ENCODE data around the gene AKT2.
A peak's percentile ranks its signal among the peaks of the same experiment; 100 is the strongest.
"Not testable (repeated sequence)": the region's sequence is repeated elsewhere in the genome, so short reads cannot be mapped to it uniquely, and the experiment has no call there.

Gene AKT2

DNA sequence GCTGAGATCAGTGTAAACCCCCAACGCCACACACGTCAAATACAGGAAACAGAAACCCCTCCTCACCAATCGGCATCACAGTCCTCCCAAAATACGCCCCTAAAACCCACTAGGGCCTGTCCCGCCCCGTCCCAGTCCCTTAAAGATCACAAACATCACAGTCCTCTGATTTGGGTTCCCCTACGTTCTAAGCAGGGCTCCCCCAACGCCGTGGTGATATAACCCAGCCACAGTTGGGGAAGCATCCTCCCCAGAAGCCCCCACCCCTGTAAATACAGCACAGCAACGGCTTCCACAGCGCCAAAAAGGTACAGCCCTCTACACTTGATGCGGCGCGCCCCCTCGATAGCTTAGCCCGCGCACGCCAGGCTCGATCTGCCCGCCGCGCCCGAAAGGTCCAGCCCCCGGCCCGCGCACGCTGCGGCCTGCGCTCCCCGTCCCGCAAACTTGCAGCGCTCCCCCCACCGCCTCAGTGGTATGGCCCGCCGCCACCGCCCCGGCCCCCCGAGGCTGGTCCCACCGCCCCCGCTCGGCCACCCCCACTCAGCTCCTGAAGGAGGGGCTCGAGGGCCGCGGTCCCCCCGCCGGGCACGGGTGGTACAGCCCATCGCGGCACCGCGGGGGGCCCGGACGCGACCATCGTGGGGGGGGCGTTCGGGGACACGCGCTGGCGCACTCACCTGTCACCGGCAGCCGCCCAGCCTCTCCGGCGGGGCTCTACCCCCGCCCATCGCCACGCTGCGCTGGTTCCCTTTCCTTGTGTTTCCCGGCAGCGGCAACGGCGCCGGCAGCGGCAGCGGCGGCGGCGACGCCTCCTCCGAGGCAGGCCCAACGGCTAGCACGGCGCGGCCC is at the start of gene AKT2:
TSS of gene AKT2 (minus strand) at position 845 of the 852 bp plus-strand sequence. CDS start 20,078 bp downstream, outside the sequence.
- DNase-seq, result no peak

- not testable (repeated sequence) for DNase-seq
Measured at GRCh38 chr19:40333083-40333482, 47.9 kb upstream of the AKT2 start.

DNA sequence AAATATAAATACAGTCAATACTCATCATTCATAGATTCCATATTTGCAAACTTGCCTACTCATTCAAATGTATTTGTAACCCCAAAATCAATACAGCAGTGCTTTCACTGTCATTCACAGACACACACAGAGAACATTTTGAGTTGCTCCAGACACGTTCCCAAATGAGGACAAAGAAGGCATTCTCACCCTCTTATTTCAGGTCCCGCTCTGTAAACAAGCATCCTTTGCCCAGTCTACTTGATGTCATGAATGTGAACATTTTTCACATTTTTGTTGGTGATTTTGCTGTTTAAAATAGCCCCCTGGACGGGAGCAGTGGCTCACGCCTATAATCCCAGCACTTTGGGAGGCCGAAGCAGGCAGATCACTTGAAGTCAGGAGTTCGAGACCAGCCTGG is 47.5 kb upstream of the AKT2 start:
- DNase-seq, result no peak

DNA sequence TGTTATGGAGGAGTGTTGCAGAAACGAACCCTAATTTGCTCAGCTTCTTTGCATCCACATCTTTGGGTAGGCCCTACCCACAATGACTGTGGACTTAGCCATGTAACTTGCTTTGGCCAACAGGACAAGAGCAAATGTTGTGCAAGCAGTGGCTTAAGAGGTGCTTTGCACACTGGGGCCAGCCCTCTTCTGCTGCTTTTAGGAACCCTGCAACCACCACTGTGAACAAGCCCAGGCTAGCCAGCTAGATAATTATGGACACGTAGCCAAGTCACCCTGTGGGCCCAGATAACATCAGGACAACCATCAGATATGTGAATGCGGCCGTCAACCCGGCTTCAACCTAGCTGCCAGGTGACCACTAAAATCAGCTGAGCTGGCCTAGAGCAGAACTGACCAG is 45.9 kb upstream of the AKT2 start:
- DNase-seq, result no peak

- no peak for DNase-seq
Measured at GRCh38 chr19:40326201-40326600, 41.1 kb upstream of the AKT2 start.

DNA sequence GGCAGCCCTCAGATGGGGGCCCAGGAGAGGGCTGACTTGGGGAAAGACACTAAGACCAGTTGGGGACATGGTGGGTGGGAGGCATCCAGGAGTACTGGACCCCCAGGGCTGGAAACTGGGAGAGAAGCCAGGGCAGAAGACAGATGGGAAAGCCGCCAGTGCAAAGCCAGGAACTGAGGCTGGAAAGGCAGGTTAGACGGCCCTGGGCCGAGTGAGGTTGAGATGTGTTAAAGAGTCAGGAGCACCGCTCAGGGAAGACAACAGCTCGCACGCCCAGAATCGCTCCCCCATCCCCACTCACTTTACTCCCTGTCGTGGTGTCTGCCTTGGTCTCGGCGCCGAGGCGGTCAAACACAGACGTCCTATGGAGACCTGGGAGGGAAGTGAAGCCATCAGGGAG is 38.6 kb upstream of the AKT2 start:
- no peak for DNase-seq

DNA sequence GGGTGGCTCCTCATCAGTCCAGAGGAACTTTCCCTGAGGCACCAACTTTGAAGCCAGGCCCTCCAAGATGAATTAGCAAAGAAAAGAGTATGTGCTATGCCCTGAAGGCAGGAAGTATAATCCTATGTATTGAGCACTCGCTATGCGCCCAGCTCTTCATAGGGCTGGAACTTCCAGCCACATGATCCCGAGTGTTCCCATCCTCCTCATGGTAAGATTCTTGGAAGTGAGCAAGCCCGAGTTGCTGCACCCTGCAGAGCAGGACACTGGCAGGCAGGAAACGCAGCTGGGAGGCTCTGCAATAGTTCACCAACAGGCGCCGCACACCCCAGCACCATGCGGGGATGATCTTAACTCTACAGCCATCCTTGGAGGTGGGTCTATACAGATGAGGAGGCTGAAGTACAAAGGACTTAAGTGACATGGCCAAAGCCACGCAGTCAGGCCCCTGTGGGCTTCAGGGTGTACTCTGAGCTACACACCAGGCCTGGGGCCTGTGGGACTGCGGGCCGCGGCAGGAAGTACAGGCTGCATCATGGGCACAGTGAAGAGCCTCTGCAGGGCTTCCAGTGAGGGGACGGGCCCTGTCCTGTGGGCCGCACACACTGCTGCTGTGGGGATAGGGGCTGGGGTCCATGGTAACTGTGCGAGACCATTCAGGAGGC is 37.9 kb upstream of the AKT2 start:
- DNase-seq, result no peak

GRCh38 chr19:40322271-40322610 is 37.1 kb upstream of the AKT2 start:
- no peak for DNase-seq

DNA sequence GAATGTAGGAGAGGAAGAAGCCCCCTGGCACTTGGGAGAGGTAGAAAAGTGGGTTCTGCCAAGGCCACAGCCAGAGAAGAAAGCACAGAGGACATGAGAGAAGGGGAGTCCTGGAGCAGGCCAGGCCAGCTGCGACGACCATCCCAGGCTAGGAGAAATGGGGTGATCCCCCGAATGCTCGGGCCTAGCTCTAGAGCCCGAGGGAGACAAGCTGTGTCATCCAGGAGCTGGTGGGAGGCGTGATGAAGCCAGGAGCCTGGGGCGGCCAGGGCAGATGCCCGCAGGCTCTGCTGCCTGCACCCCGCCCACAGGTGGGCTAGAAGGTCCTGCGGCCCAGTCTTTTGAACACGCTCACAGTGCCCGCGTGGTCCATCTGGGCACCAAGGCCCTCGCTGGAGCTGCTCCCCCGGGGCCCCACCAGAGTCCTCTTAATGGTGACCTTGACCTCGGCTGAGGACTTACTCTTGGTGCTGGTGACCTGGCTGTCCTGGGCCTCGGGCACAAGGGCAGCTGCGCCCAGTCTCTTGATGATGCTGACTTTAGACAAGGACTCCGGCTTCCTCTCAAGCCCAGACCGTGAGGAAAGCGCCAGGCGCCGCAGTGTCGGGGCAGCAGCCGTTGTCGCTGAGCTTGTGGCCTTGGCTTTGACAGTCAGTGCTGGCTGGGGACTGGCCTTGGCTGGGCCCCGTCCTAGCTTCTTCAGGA is 36.6 kb upstream of the AKT2 start:
- DNase-seq, result no peak

DNA sequence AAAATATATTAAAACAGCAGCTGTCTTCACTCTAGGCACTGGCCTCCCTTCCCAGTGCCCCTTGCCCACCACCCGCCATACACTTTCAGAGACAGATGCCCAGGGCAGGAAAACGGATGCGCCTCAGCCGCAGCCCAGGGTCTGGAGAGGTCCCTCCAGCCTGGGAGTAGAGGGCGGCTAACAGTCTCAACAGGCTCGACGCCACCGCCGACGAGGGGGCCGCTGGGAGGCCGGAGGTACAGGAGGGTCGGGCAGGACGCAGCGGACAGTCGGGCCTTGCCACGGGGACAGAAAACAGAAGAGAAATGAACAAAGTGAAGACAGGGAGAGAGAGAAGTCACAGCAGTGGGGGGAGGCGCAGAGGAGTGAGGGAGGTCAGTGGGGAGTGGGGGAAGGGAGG is 35.9 kb upstream of the AKT2 start:
- DNase-seq, result no peak

GRCh38 chr19:40320558-40320935 is 35.4 kb upstream of the AKT2 start:
- no peak for DNase-seq

- DNase-seq, result no peak
Measured at GRCh38 chr19:40317338-40317737, 32.2 kb upstream of the AKT2 start.

- DNase-seq, result no peak
Measured at GRCh38 chr19:40315812-40316470, 30.8 kb upstream of the AKT2 start.

- peak; percentile 45 to 47 for DNase-seq
Measured at GRCh38 chr19:40314656-40315055, 29.5 kb upstream of the AKT2 start.

- no peak for DNase-seq
Measured at GRCh38 chr19:40313229-40313983, 28.3 kb upstream of the AKT2 start.

GRCh38 chr19:40312533-40312932 is 27.4 kb upstream of the AKT2 start:
- no peak for DNase-seq

DNA sequence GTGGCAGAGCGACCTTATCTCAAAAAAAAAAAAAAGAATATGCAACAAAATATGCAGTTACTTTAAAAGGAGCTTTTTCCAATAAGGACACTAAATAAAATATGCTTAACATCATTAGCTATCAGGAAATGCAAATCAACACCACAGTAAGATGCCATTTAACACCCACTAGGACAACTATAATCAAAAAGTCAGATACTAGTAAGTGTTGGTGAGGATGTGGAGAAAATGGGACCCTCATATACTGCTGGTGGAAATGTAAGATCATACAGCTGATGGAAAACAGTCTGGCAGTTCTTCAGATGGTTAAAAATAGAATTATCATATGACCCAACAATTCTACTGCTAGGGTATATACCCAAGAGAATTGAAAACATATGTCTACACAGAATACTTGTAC is 24.5 kb upstream of the AKT2 start:
- no peak for DNase-seq

DNA sequence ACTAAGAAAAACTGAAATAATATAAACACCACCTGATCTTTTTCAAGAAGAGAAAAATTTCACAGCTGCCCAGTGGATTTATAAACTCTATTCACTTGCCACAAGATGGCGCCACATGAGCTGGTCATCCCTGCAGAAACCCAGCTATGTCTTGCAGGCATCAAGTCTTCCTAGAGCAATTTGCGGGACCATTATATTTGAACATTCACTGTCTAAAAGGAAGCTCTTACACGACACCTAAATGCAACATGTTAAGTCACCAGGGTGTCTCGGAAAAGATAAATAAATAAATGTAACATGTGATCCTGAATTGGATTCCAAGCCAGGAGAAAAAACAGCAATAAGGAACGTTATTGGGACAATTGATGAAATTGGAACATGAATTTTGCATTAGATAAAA is 20.3 kb upstream of the AKT2 start:
- peak; percentile 79 to 83 for DNase-seq

DNA sequence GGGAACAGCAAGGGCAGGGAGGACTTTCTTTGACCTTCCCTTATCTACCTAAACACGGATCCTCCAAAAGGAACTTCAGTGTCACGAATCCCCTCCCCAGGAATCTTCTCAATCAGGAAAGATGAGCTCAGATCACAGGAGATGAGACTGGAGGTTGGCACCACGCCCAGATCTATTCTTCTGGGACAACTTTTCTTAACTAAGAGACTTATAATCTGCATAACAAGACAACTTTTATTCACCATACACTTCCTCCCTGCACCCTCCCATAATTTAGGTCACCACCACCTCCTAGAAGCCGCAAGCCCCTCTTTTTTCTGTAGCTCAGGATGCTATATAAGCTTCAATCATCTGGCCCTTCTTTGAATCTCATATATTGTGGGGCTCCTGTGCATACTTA is 19.2 kb upstream of the AKT2 start:
- DNase-seq, result no peak

DNA sequence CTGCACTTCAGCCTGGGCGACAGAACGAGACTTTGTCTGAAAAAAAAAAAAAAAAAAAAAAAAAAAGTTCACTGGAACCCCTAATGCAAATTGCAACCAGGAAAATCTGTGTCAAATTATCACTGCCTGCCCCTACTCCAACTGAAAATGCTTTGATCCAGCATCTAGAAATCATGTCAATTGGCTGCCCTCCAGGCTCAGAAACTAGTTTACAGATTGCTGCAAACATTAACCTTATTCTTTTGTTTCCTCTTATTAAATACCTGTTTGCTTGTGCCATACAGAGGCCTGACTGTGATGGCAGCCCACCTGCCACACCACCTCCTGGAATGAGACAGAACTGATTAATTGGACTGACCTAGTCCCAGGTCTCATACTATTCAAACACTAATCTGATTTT is 18.6 kb upstream of the AKT2 start:
- no peak for DNase-seq

DNA sequence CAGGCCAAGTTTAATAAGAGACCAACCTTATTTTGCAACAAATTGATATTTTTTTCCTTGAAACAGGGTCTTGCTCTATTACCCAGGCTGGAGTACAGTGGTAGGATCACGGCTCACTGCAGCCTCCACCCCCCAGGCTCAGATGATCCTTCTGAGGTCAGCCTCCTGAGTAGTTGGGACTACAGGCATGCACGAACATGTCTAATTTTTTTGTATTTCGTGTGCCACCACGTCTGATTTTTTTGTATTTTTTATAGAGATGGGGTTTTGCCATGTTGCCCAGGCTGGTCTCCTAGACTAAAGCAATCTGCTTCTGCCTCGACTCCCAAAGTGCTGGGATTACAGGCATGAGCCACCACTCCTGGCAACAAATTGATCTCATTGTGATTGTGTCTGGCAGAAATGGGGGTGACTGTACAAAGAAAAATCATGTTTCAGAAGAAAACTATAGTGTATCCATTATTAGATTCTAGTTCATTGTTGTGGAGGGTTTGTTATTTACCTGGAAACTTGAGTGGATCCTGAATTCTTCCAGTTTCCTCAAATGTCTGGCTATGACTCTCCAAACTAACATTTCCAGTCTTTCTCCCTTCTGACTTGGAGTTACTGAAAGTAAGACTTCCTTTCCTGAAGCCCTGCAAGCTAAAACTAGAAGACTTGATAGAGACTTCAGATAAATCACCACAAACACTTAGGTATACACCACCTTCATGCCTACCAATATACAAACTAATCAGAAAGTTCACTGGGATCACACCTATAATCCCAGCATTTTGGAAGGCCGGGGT is 17.3 kb upstream of the AKT2 start:
- DNase-seq, result no peak

DNA sequence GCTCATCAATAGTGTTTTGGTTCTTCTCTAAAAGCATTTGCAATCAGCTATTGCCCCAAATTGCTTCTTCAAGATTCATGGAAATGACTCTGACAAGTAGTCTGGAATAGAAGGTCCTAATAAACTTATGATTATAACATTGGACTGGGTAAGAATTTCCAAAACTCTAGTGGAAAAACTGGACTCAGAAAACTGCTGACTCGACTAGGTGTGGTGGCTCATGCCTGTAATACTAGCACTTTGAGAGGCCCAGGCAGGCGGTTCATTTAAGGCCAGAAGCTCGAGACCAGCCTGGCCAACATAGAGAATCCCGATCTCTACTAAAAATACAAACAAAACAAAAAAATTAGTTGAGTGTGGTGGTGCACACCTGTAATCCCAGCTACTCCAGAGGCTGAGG is 15.5 kb upstream of the AKT2 start:
- DNase-seq, result no peak

All from AML-193 (cell line).